IPS-15b (cell line): Measurements from ENCODE around the gene INPP4B.

Experiments used
- H3K27me3 ChIP-seq: one replicate; pipeline ENCODE4 v1.6.1; 2013; ENCODE audit warnings: low read length; ENCODE audit not compliant: control insufficient read depth, insufficient read depth
- H3K36me3 ChIP-seq: one replicate; pipeline ENCODE4 v1.6.1; 2013; ENCODE audit warnings: low read length; ENCODE audit not compliant: control insufficient read depth, insufficient read depth
- H3K4me1 ChIP-seq: one replicate; pipeline ENCODE4 v1.6.1; 2013; ENCODE audit warnings: mild to moderate bottlenecking, low read length; ENCODE audit not compliant: control insufficient read depth, insufficient read depth
- H3K4me3 ChIP-seq: one replicate; pipeline ENCODE4 v1.5.1; 2013; ENCODE audit warnings: low read depth, low read length
- H3K9ac ChIP-seq: one replicate; pipeline ENCODE4 v1.6.1; 2013; ENCODE audit warnings: low read depth, mild to moderate bottlenecking, low read length
- H3K9me3 ChIP-seq: one replicate; pipeline ENCODE4 v1.6.1; 2013; ENCODE audit warnings: mild to moderate bottlenecking, low read length; ENCODE audit not compliant: control insufficient read depth, insufficient read depth

Gene INPP4B

DNA sequence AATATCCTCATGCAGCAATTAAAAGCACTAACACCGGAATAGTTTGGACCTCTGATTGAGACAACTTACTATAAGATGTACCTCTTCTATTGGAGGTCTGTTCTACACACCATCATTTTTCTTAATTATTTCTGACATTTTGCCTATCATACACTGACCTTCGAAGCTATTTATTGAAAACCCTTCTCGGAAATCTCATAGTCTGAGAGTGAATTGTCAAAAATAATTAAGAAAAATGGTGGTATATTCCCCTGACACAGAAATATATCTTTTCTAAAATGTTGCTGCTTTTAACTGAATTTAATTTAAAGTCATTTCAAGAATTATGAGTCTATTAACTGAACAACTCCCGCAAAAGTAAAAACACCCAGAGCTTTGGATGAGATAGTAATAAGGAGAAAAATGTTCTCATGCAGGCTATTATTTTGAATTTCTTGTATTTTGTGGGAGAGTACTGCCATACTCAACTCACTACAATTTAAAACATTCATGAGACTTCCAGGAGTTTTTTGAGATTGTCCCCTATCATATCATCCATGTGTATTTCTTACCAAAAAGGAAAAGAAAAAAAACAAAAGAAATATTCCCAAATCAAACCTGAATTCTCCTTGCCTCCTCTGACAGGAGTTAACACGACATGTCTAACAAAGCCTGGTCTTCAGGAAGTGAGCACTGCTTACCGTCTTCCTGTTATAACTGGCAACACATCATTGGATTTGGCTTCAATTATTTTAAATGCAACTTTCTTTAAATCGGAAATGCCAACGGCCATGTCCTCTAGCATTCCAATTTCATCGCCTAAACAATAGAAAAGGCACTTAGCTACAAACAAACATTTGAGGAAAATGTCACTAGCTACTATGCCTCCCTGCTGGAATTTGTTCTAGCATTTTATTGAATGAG is 724.4 kb downstream of the INPP4B start:
- Histone ChIP-seq H3K9me3 (no peaks in the 10 kb centered on the region), H3K4me1 (no peaks in the 10 kb centered on the region), H3K27me3 (no peaks in the 10 kb centered on the region), H3K9ac (no peak overlapping the region), H3K4me3 (no peak overlapping the region), H3K36me3 (no peaks in the 10 kb centered on the region)

DNA sequence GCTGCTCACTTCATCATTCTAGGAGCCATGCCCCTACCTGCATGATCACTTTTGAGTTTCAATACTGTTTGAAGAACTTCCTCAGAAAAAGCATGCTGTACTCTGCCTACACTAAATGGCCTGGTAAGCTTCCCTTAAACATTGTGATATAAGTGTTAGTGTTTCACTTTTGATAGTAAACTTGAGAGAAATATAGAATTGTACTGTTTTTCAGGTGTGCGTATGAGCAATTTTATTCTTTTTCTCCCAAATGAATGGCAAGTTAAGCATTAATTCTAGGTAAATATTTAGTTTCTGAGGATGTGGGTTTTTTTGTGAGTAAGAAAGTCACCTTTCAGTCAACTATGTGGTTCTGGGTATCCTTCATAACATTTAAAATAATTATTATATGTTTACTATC is 725.2 kb downstream of the INPP4B start:
- no peak overlapping the region for H3K9ac ChIP-seq
- H3K27me3 ChIP-seq = no peaks in the 10 kb centered on the region
- H3K9me3 ChIP-seq = no peaks in the 10 kb centered on the region
- no peaks in the 10 kb centered on the region for H3K36me3 ChIP-seq
- no peaks in the 10 kb centered on the region for H3K4me1 ChIP-seq
- no peak overlapping the region for H3K4me3 ChIP-seq

- Histone ChIP-seq H3K4me1 (no peaks in the 10 kb centered on the region), H3K9me3 (no peaks in the 10 kb centered on the region), H3K9ac (no peak overlapping the region), H3K4me3 (no peak overlapping the region), H3K36me3 (no peaks in the 10 kb centered on the region), H3K27me3 (no peaks in the 10 kb centered on the region)
These were observed 733.6 kb downstream of the INPP4B start for GRCh38 chr4:142112451-142112850.

DNA sequence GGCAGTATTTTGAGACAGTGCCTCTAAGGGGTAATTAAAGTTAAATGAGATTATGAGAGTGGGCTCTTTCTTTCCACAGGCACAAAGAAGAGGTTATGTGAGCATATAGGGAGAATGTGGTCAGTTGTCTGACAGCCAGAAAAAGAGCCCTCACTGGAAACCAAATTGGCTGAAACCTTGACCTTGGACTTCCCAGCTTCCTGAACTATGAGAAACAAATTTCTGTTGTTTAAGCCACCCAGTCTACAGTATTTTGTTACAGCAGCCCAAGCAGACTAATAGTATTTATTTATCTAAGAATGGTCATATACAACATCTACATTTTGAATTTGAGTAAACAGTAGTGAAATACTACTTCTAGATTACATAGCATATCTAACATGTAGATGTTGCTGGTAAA is 736.0 kb downstream of the INPP4B start:
- Histone ChIP-seq H3K9me3 (no peaks in the 10 kb centered on the region), H3K27me3 (no peaks in the 10 kb centered on the region), H3K36me3 (no peaks in the 10 kb centered on the region), H3K4me3 (no peak overlapping the region), H3K4me1 (no peaks in the 10 kb centered on the region), H3K9ac (no peak overlapping the region)

GRCh38 chr4:142104041-142104440 is 742.1 kb downstream of the INPP4B start:
- Histone ChIP-seq H3K9me3 (no peaks in the 10 kb centered on the region), H3K27me3 (no peaks in the 10 kb centered on the region), H3K36me3 (no peaks in the 10 kb centered on the region), H3K4me3 (no peak overlapping the region), H3K4me1 (no peaks in the 10 kb centered on the region), H3K9ac (no peak overlapping the region)

- Histone ChIP-seq H3K36me3 (no peaks in the 10 kb centered on the region), H3K27me3 (no peaks in the 10 kb centered on the region), H3K9ac (no peak overlapping the region), H3K4me3 (no peak overlapping the region), H3K9me3 (no peaks in the 10 kb centered on the region), H3K4me1 (no peaks in the 10 kb centered on the region)
These were observed 744.7 kb downstream of the INPP4B start for GRCh38 chr4:142101401-142101800.

DNA sequence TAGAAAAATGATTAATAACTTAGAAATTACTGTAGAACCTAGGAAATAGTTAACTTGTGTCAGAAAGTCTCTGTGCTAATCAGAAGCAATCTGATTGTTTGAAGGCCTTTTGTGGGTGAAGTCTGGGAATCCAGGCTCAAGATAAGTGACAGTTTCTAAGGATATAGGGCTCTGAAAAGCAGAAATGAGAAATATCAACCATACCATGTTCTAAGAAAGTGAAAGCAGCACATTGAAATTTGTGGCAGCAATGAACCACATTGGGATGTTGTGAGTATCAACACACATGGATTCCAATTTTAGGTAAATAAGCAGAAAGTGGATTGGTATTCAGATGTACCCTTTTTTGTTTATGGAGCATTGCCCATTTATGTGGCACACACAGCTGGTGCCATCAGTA is 745.2 kb downstream of the INPP4B start:
- no peaks in the 10 kb centered on the region for H3K9me3 ChIP-seq
- H3K4me1 ChIP-seq = no peaks in the 10 kb centered on the region
- no peak overlapping the region for H3K4me3 ChIP-seq
- H3K27me3 ChIP-seq = no peaks in the 10 kb centered on the region
- no peaks in the 10 kb centered on the region for H3K36me3 ChIP-seq
- H3K9ac ChIP-seq = no peak overlapping the region

- no peaks in the 10 kb centered on the region for H3K27me3 ChIP-seq
- H3K4me3 ChIP-seq = no peak overlapping the region
- H3K4me1 ChIP-seq = no peaks in the 10 kb centered on the region
- no peaks in the 10 kb centered on the region for H3K36me3 ChIP-seq
- H3K9ac ChIP-seq = no peak overlapping the region
- no peaks in the 10 kb centered on the region for H3K9me3 ChIP-seq
These were observed 747.1 kb downstream of the INPP4B start for GRCh38 chr4:142098900-142099545.

DNA sequence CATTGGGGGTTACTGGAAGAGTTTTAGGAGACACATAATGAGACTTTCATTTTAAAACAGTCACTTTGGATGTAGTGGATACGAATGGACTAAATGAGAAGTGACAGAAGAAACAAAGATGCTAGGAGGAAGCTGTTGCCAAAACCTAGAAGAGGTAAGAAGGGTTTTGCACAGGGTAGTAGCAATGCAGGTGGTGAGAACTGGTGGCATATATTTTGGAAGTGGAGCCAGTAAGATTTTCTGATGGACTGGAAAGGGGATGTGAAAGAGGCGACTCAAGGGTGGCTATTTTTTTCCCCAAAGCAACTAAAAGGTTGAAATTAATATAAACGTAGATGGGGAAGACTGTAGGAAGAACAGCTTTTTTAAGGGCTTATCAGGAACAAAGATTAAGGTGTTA is 747.7 kb downstream of the INPP4B start:
- no peaks in the 10 kb centered on the region for H3K27me3 ChIP-seq
- H3K4me3 ChIP-seq = no peak overlapping the region
- no peak overlapping the region for H3K9ac ChIP-seq
- no peaks in the 10 kb centered on the region for H3K9me3 ChIP-seq
- H3K36me3 ChIP-seq = no peaks in the 10 kb centered on the region
- H3K4me1 ChIP-seq = no peaks in the 10 kb centered on the region

DNA sequence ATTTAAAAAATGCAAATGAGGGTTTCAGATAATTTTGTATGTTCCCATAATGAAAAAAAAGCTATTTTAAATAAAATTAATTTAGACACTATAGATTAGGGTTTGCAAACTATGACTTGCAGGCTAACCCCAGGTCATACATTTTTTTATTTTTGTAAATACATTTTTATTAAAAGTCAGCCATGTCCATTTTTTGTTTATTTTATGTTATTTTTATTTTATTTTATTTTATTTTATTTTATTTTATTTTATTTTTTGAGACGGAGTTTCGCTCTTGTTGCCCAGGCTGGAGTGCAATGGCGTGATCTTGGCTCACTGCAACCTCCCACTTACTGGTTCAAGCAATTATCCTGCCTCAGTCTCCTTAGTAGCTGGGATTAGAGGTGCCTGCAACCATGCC is 749.1 kb downstream of the INPP4B start:
- Histone ChIP-seq H3K9me3 (no peaks in the 10 kb centered on the region), H3K4me3 (no peak overlapping the region), H3K36me3 (no peaks in the 10 kb centered on the region), H3K27me3 (no peaks in the 10 kb centered on the region), H3K9ac (no peak overlapping the region), H3K4me1 (no peaks in the 10 kb centered on the region)

DNA sequence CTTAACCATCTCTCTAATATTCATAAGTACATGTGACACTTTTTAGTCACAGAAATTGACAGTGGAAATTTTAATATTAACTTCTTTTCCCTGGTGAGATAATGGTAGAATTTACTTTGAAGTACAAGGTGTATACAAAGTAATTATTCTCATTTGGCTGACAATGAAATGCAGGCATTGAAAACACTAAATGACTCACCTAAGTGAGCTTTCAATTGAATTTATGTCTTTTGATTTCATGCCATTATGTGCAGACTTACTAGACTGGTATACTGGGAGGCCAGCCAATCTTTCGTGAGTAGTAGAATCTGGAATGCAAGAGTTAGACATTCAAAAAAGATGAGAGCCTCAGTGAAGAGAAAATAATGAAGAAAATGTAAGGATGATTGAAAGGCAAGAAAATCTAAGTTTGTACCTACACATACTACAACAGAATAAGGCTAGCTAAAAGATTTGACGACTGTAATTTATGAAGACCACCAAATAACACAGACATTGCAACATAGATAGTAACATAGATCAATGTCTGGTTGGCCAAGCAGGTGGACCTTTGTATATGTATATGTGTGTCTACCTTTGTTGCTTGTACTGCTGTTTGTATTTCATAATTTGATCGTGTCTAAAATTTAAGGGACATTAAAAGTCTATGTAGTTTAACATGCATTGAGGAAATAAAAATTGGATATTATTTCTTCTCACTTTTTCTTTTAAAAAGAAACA is 750.1 kb downstream of the INPP4B start:
- H3K9me3 ChIP-seq = no peaks in the 10 kb centered on the region
- no peaks in the 10 kb centered on the region for H3K36me3 ChIP-seq
- H3K4me1 ChIP-seq = no peaks in the 10 kb centered on the region
- no peaks in the 10 kb centered on the region for H3K27me3 ChIP-seq
- H3K4me3 ChIP-seq = no peak overlapping the region
- H3K9ac ChIP-seq = no peak overlapping the region
